HL-60 (cell line): ENCODE results near the gene XRCC6.
A peak's percentile ranks its signal among the peaks of the same experiment; 100 is the strongest.
"Not testable (repeated sequence)": the region's sequence is repeated elsewhere in the genome, so short reads cannot be mapped to it uniquely, and the experiment has no call there.

Experiments
- DNase-seq, 2 experiments: peaks; one replicate each; pipeline ENCODE4 v3.0.0-alpha.2; 2010 to 2020; ENCODE audit warnings: low read depth in 1 of 2, low spot score in 1 of 2
- H3K27ac ChIP-seq: fragments of 250-450 bp; sonication (Bioruptor Pico); replicated peaks from 2 replicates; pipeline ENCODE4 v1.5.1; 2020; ENCODE audit warnings: mild to moderate bottlenecking, moderate library complexity
- H3K27me3 ChIP-seq: fragments of 250-450 bp; sonication (Bioruptor Pico); 2 replicates; pipeline ENCODE4 v1.5.1; 2021; ENCODE audit warnings: mild to moderate bottlenecking, moderate library complexity; ENCODE audit not compliant: insufficient read depth, poor library complexity, severe bottlenecking
- H3K4me3 ChIP-seq: replicated peaks from 2 replicates; pipeline ENCODE4 v1.5.1; 2011; ENCODE audit warnings: mild to moderate bottlenecking, control low read depth, low read length; ENCODE audit not compliant: insufficient read depth
- GABPA ChIP-seq: IDR thresholded peaks from 2 replicates; pipeline ENCODE4 v1.6.1; 2012; ENCODE audit warnings: low read depth
- POLR2AphosphoS5 ChIP-seq: IDR thresholded peaks from 2 replicates; pipeline ENCODE4 v1.6.1; 2012; ENCODE audit warnings: low read depth
- SPI1 ChIP-seq: IDR thresholded peaks from 2 replicates; pipeline ENCODE4 v1.6.1; 2012; ENCODE audit warnings: low read depth, mild to moderate bottlenecking, borderline replicate concordance
- TF ChIP-seq, protein P1 (sequence below): IDR thresholded peaks from one replicate; pipeline ENCODE4 v1.5.1; 2011; ENCODE audit warnings: low read length, control low read depth, inconsistent platforms; ENCODE audit not compliant: insufficient read depth
- TF ChIP-seq, protein P2 (sequence below): IDR thresholded peaks from 2 replicates; pipeline ENCODE4 v1.6.1; 2012; ENCODE audit warnings: low read depth; ENCODE audit not compliant: insufficient replicate concordance

Gene XRCC6

DNA sequence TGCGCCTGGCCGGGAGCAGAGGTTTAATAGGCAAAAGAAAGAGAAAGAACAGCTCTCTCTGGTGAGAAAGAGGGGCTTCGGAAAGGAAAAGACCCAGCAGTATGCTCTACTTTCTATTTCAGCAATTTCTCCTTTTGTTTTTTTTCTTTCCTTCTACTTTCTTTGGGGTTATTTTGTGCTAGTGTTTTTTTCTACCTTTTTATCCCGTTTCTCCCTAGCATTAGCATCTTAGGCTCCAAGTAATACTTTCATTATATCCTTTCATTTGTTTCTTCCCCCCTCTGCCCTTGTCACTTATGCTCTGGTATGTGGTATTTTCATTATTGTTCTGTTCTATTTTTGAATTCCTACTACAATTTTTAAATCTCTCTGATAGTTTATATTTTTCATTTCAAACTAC, 63.1 kb downstream of the XRCC6 start:
- TF ChIP-seq POLR2AphosphoS5, result no peak
- TF ChIP-seq, protein P1, sequence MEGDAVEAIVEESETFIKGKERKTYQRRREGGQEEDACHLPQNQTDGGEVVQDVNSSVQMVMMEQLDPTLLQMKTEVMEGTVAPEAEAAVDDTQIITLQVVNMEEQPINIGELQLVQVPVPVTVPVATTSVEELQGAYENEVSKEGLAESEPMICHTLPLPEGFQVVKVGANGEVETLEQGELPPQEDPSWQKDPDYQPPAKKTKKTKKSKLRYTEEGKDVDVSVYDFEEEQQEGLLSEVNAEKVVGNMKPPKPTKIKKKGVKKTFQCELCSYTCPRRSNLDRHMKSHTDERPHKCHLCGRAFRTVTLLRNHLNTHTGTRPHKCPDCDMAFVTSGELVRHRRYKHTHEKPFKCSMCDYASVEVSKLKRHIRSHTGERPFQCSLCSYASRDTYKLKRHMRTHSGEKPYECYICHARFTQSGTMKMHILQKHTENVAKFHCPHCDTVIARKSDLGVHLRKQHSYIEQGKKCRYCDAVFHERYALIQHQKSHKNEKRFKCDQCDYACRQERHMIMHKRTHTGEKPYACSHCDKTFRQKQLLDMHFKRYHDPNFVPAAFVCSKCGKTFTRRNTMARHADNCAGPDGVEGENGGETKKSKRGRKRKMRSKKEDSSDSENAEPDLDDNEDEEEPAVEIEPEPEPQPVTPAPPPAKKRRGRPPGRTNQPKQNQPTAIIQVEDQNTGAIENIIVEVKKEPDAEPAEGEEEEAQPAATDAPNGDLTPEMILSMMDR, result no peak
- TF ChIP-seq, protein P2, sequence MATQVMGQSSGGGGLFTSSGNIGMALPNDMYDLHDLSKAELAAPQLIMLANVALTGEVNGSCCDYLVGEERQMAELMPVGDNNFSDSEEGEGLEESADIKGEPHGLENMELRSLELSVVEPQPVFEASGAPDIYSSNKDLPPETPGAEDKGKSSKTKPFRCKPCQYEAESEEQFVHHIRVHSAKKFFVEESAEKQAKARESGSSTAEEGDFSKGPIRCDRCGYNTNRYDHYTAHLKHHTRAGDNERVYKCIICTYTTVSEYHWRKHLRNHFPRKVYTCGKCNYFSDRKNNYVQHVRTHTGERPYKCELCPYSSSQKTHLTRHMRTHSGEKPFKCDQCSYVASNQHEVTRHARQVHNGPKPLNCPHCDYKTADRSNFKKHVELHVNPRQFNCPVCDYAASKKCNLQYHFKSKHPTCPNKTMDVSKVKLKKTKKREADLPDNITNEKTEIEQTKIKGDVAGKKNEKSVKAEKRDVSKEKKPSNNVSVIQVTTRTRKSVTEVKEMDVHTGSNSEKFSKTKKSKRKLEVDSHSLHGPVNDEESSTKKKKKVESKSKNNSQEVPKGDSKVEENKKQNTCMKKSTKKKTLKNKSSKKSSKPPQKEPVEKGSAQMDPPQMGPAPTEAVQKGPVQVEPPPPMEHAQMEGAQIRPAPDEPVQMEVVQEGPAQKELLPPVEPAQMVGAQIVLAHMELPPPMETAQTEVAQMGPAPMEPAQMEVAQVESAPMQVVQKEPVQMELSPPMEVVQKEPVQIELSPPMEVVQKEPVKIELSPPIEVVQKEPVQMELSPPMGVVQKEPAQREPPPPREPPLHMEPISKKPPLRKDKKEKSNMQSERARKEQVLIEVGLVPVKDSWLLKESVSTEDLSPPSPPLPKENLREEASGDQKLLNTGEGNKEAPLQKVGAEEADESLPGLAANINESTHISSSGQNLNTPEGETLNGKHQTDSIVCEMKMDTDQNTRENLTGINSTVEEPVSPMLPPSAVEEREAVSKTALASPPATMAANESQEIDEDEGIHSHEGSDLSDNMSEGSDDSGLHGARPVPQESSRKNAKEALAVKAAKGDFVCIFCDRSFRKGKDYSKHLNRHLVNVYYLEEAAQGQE, result no peak
- TF ChIP-seq SPI1, result no peak
- no peak for TF ChIP-seq GABPA
- no peak overlapping the region for H3K27ac ChIP-seq
- no peaks in the 10 kb centered on the region for H3K27me3 ChIP-seq
- H3K4me3 ChIP-seq, result no peak overlapping the region
- DNase-seq, result no peak

DNA sequence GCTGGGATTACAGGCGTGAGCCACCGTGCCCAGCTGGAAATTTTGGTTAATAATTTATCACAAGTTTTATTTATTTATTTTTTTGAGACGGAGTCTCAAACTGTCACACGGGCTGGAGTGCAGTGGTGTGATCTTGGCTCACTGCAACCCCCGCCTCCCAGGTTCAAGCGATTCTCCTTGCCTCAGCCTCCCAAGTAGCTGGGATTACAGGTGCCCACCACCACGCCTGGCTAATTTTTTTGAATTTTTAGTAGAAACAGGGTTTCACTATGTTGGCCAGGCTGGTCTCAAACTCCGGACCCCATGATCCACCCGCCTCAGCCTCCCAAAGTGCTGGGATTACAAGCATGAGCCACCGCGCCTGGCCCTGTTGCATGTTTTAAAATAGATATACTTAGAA, 65.8 kb downstream of the XRCC6 start:
- H3K27ac ChIP-seq, H3K27me3 ChIP-seq, DNase-seq: not testable (repeated sequence)
- peak overlapping the region; percentile 85 for H3K4me3 ChIP-seq

DNA sequence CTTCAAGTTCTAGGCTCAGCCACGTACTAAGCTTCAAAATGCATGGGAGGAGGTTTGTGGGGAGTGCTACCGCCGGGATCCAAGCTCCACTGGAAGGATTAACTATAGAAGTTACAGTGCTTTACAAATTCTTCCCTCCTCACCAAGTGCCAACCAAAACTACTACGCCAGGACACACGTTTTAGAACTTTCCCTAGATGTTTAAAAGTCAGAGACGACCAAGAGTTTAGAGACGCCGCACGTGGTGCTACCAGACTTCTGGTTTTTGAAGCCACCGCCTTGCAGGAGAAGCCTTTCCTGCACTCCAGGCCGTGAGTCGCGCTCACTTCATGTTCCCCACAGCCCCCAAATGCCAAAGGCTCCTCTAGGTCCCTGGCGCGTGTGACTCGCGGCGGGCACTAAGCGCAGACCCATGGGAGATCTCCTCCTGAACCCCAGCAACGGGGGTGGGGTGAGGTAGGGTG, 66.8 kb downstream of the XRCC6 start:
- Histone ChIP-seq H3K27ac (peak overlapping the region; percentile 95), H3K4me3 (peak overlapping the region; percentile 85), H3K27me3 (no peaks in the 10 kb centered on the region)
- TF ChIP-seq, protein P2, result no peak
- no peak for TF ChIP-seq GABPA
- TF ChIP-seq SPI1, result no peak; the same call in 1 of the 2 replicates
- DNase-seq, result peak; percentile 45 to 61

DNA sequence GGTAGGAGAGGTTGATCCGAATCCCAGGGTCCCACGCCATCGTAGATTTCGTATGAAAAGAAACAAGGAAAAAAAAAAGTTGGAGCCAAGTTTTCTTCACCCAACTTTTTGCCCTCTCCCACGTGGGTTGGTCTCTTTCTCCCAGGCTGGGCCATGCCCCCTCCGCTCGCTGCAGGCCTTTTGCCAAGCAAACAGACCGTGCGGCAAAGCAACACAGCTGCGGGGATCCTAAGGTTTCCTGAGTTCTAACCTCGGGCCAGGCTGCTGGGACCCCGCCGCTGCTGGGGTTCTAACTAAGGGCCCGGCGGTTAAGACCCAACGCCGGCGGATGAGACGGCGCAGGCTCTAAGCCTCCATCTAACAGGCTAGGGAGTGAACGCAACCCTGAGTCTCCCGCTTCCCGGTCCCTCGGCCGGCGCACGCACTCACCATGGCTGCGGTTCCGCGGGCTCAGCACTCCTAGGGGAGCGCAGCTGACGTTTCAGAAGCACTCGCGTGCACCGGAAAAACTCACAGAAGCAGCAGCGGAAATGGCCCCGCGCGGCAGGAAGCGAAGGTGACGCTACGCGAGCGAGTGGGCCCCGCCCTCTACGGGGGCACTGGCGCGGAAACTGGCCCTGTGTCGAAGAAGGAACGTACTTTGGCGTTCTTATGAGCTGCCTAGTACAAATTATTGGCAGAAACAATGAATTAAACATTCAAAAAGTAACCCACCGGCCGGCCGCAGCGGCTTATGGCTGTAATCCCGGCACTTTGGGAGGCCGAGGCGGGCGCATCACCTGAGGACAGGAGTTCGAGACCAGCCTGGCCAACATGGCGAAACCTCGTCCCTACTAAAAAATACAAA, 67.5 kb downstream of the XRCC6 start, which contains the start of gene SNU13:
SNU13 (minus strand) TSS at position 503 of the 847 bp plus-strand sequence; CDS start at position 432, 71 bp downstream.
- H3K27ac ChIP-seq, result peak within 1 kb of the TSS; percentile 95
- peak; percentile 94 to 95 for DNase-seq
- H3K27me3 ChIP-seq, result no peaks in the 10 kb centered on the region
- TF ChIP-seq, protein P2, result peak; percentile 45
- TF ChIP-seq SPI1, result peak; percentile 41; the same call in 1 of the 2 replicates
- TF ChIP-seq POLR2AphosphoS5, result peak; percentile 89
- peak; percentile 88 for TF ChIP-seq GABPA
- TF ChIP-seq, protein P1, result no peak
- peak within 1 kb of the TSS; percentile 85 for H3K4me3 ChIP-seq
